Spinal cord (tissue), 10 donors: ENCODE data around the gene POU3F2. TPM values are rescaled to one million over a fixed set of nuclear protein-coding genes. Genes with fewer than 3 reads are reported as not detected.

ENCODE experiments used
- DNase-seq, 6 donors: peaks; one replicate each; pipeline versions ENCODE4 v3.0.0 to v3.0.0-alpha.2; 2013 to 2015; ENCODE audit warnings: low spot score in 6 of 6, low read depth in 4 of 6
- H3K27ac ChIP-seq: one replicate; pipeline ENCODE4 v1.5.1; 2013; ENCODE audit warnings: low read depth, low read length, control low read depth
- H3K27me3 ChIP-seq: one replicate; pipeline ENCODE4 v1.6.1; 2013; ENCODE audit warnings: low read length; ENCODE audit not compliant: control insufficient read depth, insufficient read depth
- H3K36me3 ChIP-seq: one replicate; pipeline ENCODE4 v1.6.1; 2013; ENCODE audit warnings: low read length; ENCODE audit not compliant: control insufficient read depth, insufficient read depth
- H3K4me1 ChIP-seq: one replicate; pipeline ENCODE4 v1.6.1; 2013; ENCODE audit warnings: low read length; ENCODE audit not compliant: control insufficient read depth, insufficient read depth
- H3K4me3 ChIP-seq: one replicate; pipeline ENCODE4 v1.5.1; 2013; ENCODE audit warnings: low read depth, low read length, control low read depth
- H3K9me3 ChIP-seq: one replicate; pipeline ENCODE4 v1.6.1; 2013; ENCODE audit warnings: low read length; ENCODE audit not compliant: control insufficient read depth, insufficient read depth
- WGBS: methylation state at CpG from one replicate; pipeline ENCODE4 v1.1.5; 2013; ENCODE audit warnings: missing lambda C conversion rate; ENCODE audit not compliant: insufficient coverage; 5-methylcytosine and 5-hydroxymethylcytosine counted together
- polyA plus RNA-seq, 2 donors: library from polyadenylated mRNA; unstranded; fragments of 120-200 nt; gene quantifications; one replicate each; pipeline ENCODE4 v1.2.1, GENCODE V29; 2013; ENCODE audit not compliant: insufficient read length in 2 of 2
- total RNA-seq, 2 donors: library from RNA; depleted of rRNA in 1 of 2; stranded (reverse); fragments of 120-200 nt in 1 of 2; fragments of >200 nt in 1 of 2; gene quantifications; one replicate each; pipeline versions ENCODE4 v1.2.3 to v1.2.4, GENCODE V29; 2013 to 2014
- donor health status: healthy.

Gene POU3F2
- total and polyA plus RNA-seq, 4 donors: 10.0 to 43.8 (median 27.4) TPM

DNA sequence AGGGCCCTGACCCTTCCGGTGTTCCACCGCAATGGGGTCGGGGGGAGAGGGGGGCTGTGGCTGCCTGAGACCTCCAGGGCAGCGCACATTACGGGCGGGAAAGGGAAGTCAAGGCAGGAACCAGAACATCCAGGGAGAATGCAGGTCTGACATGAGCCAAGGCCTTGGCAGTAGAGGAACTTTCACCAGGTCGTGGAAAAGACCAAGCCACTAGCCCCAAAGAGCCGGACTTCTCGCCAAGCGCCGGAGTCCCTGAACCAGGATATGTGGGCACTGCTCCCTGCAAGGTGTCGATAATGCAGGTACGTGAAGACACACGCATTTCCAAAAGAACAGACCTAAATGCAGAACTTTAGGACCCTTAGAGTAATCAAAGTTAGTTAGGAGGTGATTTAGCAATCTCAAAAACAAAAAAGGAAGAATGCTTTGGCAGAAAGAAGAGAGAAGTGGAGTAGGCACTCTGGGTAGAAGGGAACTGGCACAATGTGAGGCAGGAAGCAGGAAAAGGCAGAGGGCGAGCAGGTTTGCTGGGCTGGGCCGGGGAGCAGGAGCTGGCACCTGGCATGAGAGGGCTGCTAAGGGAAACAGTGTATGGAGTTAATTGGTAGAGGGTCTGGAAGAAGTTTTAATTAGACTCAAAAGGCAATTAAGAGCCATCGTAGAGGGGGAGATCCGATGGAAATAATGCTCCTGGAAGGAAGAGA lies 14.3 kb downstream of the POU3F2 start:
- peaks cover 39% of the 10 kb centered on the region for H3K27me3 ChIP-seq
- peaks cover 31% of the 10 kb centered on the region for H3K4me1 ChIP-seq
- H3K9me3 ChIP-seq: no peaks in the 10 kb centered on the region
- peaks cover 15% of the 10 kb centered on the region for H3K36me3 ChIP-seq
- H3K4me3 ChIP-seq: no peak overlapping the region
- H3K27ac ChIP-seq: no peak overlapping the region
- 65% methylated on average over 18 of the region's 18 CpGs for WGBS
- peak in 1 of 6 donors; percentile 40 for DNase-seq

DNA sequence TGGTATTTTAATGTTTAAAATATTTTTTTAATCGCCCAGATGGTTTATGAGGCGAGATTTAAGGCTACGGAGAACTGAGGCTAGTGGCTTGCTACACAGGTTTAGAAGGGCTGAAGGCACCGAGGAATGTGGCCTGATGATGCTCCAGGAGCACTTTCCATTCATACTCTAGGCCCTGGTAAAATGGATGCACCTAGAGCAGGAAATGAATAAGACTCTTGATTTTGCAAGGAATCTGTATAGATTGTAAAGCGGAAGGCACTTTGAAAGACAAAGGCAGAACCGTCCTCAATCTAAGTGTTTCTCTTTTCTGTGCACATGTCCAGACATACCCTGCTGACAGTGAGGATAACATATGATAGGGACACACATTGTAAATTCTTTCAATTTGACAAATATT lies 30.1 kb downstream of the POU3F2 start:
- WGBS: 100% methylated on average over 3 of the region's 6 CpGs
- Histone ChIP-seq H3K27me3 (no peaks in the 10 kb centered on the region), H3K4me3 (no peak overlapping the region), H3K36me3 (no peaks in the 10 kb centered on the region), H3K4me1 (no peaks in the 10 kb centered on the region), H3K9me3 (no peaks in the 10 kb centered on the region), H3K27ac (no peak overlapping the region)
- DNase-seq: no peak

DNA sequence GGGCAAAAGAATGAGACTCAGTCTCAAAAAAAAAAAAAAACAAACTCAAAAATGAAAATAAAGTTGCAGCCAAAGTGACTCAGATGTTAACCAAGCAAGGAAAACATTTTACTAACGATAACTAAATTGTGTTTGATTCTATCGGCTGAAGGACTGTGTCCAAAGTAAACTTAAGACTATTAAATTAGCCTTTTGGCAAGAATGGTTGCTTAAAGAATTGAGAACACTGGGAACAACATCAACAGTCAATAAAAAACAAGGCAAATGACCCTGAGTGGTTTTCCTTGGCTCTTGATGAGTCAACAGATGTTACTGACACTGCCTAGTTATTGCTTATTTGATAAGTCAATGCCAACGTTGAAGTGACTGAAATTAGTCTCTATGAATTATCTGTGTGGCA lies 36.7 kb downstream of the POU3F2 start:
- H3K27ac ChIP-seq: no peak overlapping the region
- no CpG with 5 or more reads among the region's 3 CpGs for WGBS
- no peaks in the 10 kb centered on the region for H3K27me3 ChIP-seq
- DNase-seq: no peak
- peaks cover 2% of the 10 kb centered on the region for H3K9me3 ChIP-seq
- no peaks in the 10 kb centered on the region for H3K36me3 ChIP-seq
- H3K4me3 ChIP-seq: no peak overlapping the region
- H3K4me1 ChIP-seq: no peaks in the 10 kb centered on the region

DNA sequence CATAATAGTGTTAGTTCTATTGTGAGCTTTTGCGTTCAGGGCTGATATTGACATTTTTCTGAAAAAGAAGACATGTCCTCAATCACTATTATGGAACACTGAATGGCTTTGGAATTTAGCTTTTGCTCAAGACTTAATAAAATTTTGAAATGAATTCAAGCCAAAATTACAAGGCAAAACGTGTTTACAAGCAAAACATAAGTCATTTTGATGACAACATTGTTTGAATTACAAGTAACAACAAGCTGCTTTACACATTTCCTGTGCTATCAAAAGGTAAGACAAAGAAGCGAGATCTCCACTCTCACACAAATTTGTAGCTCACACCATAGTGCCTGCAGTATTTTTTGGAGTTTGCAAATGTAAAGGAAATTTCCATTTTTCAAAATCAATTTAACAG lies 37.4 kb downstream of the POU3F2 start:
- H3K4me3 ChIP-seq: no peak overlapping the region
- H3K4me1 ChIP-seq: no peaks in the 10 kb centered on the region
- no peaks in the 10 kb centered on the region for H3K36me3 ChIP-seq
- H3K27ac ChIP-seq: no peak overlapping the region
- H3K9me3 ChIP-seq: peaks cover 2% of the 10 kb centered on the region
- 43% methylated on average over 1 of the region's 3 CpGs for WGBS
- H3K27me3 ChIP-seq: no peaks in the 10 kb centered on the region
- DNase-seq: no peak

DNA sequence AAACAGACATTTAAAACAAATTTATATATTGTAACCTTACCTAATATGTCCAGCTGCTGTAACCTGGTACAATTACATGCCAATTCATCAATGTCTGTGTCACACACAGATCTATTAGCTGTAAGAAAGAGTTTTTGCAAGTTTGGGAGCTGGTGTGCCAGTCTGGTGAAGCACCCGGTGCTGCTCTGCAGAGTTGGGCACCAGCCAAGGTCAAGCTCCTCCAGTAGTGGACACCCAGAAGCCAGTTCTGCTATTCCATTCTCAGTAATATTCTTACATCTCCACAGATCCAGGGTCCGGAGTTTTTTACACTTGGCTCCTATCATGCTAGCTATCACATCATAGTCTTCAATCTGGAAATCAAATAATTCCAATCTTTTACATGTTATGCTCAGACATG lies 41.0 kb downstream of the POU3F2 start:
- H3K27me3 ChIP-seq: no peaks in the 10 kb centered on the region
- no peak overlapping the region for H3K4me3 ChIP-seq
- WGBS: 22% methylated on average over 1 of the region's 2 CpGs
- H3K9me3 ChIP-seq: peaks cover 2% of the 10 kb centered on the region
- H3K27ac ChIP-seq: no peak overlapping the region
- DNase-seq: no peak
- H3K36me3 ChIP-seq: peaks cover 2% of the 10 kb centered on the region
- H3K4me1 ChIP-seq: no peaks in the 10 kb centered on the region

DNA sequence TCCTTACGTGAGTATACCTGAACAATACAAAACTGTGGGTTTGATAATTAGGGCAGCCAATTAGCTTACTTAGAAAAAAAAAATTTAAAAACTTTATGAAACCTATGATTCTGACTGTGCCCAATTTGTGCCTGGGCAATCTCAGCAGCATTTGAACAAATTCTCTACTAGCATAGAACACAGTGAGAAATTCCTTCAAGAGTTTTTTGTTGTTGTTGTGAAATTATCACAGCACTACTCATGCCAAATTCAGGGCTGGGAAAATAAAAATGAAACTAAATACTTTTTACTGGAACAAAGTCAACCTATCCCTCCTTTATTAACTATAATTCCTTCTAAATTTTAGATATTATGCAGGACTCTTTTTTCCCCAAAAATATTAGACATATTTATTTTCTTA lies 42.9 kb downstream of the POU3F2 start:
- H3K4me1 ChIP-seq: no peaks in the 10 kb centered on the region
- H3K27me3 ChIP-seq: no peaks in the 10 kb centered on the region
- no peaks in the 10 kb centered on the region for H3K9me3 ChIP-seq
- peaks cover 2% of the 10 kb centered on the region for H3K36me3 ChIP-seq
- H3K27ac ChIP-seq: no peak overlapping the region
- WGBS: no CpG with 5 or more reads among the region's 1 CpG
- DNase-seq: no peak
- no peak overlapping the region for H3K4me3 ChIP-seq

DNA sequence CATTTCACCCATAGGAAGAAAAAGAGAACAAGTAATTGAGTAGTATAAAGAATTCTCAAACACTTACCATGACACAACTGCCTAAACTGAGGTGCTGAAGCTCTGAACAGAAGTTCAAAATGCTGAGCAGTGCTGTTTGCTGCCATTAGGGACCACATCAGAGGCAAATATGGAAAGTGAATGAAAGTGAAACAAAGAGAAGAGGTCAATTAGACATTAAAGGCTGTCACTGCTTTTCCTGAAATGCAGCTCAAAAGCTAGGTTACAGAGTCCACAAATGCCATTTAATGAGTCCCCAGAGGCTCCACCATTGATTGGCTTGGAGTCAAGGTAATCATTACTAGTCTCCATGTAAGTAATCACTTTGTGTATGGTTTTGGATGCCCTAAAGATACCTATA lies 46.1 kb downstream of the POU3F2 start:
- Histone ChIP-seq H3K9me3 (no peaks in the 10 kb centered on the region), H3K36me3 (peaks cover 2% of the 10 kb centered on the region), H3K4me3 (no peak overlapping the region), H3K4me1 (no peaks in the 10 kb centered on the region), H3K27me3 (no peaks in the 10 kb centered on the region), H3K27ac (no peak overlapping the region)
- no peak for DNase-seq

DNA sequence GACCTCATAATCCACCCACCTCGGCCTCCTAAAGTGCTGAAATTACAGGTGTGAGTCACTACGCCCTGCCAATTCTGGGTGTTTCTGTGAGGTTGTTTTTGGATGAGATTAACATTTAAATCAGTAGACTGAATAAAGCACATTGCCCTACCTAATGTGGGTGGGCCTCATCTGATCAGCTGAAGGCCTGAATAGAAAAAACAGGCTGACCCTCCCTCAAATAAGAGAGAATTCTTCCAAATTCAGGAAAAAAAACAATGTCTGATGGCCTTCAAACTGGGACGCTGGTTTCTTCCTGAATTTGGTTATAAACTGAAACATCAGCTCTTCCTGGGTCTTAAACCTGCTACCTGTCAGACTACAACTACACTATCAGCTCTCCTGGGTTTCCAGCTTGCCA lies 51.0 kb downstream of the POU3F2 start:
- Histone ChIP-seq H3K9me3 (peaks cover 2% of the 10 kb centered on the region), H3K4me1 (no peaks in the 10 kb centered on the region), H3K36me3 (peaks cover 6% of the 10 kb centered on the region), H3K27ac (no peak overlapping the region), H3K4me3 (no peak overlapping the region), H3K27me3 (no peaks in the 10 kb centered on the region)
- no peak for DNase-seq
- 100% methylated on average over 1 of the region's 3 CpGs for WGBS

DNA sequence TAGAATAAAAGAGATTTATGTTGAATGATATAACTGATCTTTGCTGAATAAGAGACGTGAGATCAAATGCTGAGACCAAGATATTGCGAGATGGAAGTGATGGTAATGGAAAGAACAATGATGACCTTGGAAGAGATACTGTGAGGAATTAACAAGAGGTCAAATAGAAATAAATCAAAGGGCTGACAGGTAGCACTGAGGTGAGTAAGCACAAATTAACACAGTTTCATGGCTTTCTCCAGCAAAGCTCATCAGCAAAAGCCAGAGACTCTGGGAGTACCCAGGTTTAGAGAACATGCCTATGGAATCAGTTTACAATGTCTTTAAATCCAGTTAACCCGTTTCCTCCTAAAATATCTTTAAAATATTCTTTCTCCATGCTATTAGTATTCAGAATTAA lies 53.3 kb downstream of the POU3F2 start:
- Histone ChIP-seq H3K36me3 (peaks cover 6% of the 10 kb centered on the region), H3K9me3 (peaks cover 2% of the 10 kb centered on the region), H3K4me1 (no peaks in the 10 kb centered on the region), H3K27me3 (no peaks in the 10 kb centered on the region), H3K4me3 (no peak overlapping the region), H3K27ac (no peak overlapping the region)
- no peak for DNase-seq
- WGBS: 93% methylated on average over 2 of the region's 3 CpGs
